IPS-15b (cell line): ENCODE measurements around the gene HSD17B3.

ENCODE experiments used
- H3K27me3 ChIP-seq: one replicate; pipeline ENCODE4 v1.6.1; 2013; ENCODE audit warnings: low read length; ENCODE audit not compliant: control insufficient read depth, insufficient read depth
- H3K36me3 ChIP-seq: one replicate; pipeline ENCODE4 v1.6.1; 2013; ENCODE audit warnings: low read length; ENCODE audit not compliant: control insufficient read depth, insufficient read depth
- H3K4me1 ChIP-seq: one replicate; pipeline ENCODE4 v1.6.1; 2013; ENCODE audit warnings: mild to moderate bottlenecking, low read length; ENCODE audit not compliant: control insufficient read depth, insufficient read depth
- H3K4me3 ChIP-seq: one replicate; pipeline ENCODE4 v1.5.1; 2013; ENCODE audit warnings: low read depth, low read length
- H3K9ac ChIP-seq: one replicate; pipeline ENCODE4 v1.6.1; 2013; ENCODE audit warnings: low read depth, mild to moderate bottlenecking, low read length
- H3K9me3 ChIP-seq: one replicate; pipeline ENCODE4 v1.6.1; 2013; ENCODE audit warnings: mild to moderate bottlenecking, low read length; ENCODE audit not compliant: control insufficient read depth, insufficient read depth

Gene HSD17B3

GRCh38 chr9:96222132-96222531 is 79.8 kb downstream of the HSD17B3 start:
- H3K4me3 ChIP-seq, result no peak overlapping the region
- no peak overlapping the region for H3K9ac ChIP-seq
- H3K27me3 ChIP-seq, result peaks cover 10% of the 10 kb centered on the region
- H3K9me3 ChIP-seq, result no peaks in the 10 kb centered on the region
- H3K4me1 ChIP-seq, result peaks cover 4% of the 10 kb centered on the region
- no peaks in the 10 kb centered on the region for H3K36me3 ChIP-seq

- no peaks in the 10 kb centered on the region for H3K36me3 ChIP-seq
- H3K4me1 ChIP-seq, result peaks cover 6% of the 10 kb centered on the region
- no peak overlapping the region for H3K9ac ChIP-seq
- H3K4me3 ChIP-seq, result no peak overlapping the region
- peaks cover 18% of the 10 kb centered on the region for H3K27me3 ChIP-seq
- no peaks in the 10 kb centered on the region for H3K9me3 ChIP-seq
These were observed 82.1 kb downstream of the HSD17B3 start for GRCh38 chr9:96219900-96220257.

- H3K4me1 ChIP-seq, result peaks cover 6% of the 10 kb centered on the region
These were observed 82.7 kb downstream of the HSD17B3 start for GRCh38 chr9:96219026-96219899.

GRCh38 chr9:96217754-96218693 is 84.0 kb downstream of the HSD17B3 start:
- no peak overlapping the region for H3K9ac ChIP-seq
- peaks cover 6% of the 10 kb centered on the region for H3K4me1 ChIP-seq
- no peaks in the 10 kb centered on the region for H3K36me3 ChIP-seq
- peaks cover 18% of the 10 kb centered on the region for H3K27me3 ChIP-seq
- no peaks in the 10 kb centered on the region for H3K9me3 ChIP-seq
- peak overlapping the region; percentile 43 for H3K4me3 ChIP-seq

More at GRCh38 chr9:96219026-96219899, 82.7 kb downstream of the HSD17B3 start:
- Histone ChIP-seq H3K4me3 (no peak overlapping the region), H3K9me3 (no peaks in the 10 kb centered on the region), H3K9ac (no peak overlapping the region), H3K27me3 (peaks cover 18% of the 10 kb centered on the region), H3K36me3 (no peaks in the 10 kb centered on the region)

- Histone ChIP-seq H3K27me3 (peaks cover 18% of the 10 kb centered on the region), H3K36me3 (no peaks in the 10 kb centered on the region), H3K4me1 (peaks cover 6% of the 10 kb centered on the region), H3K4me3 (no peak overlapping the region), H3K9me3 (no peaks in the 10 kb centered on the region), H3K9ac (no peak overlapping the region)
These were observed 84.7 kb downstream of the HSD17B3 start for GRCh38 chr9:96217294-96217707.

GRCh38 chr9:96216583-96216982 is 85.4 kb downstream of the HSD17B3 start:
- no peaks in the 10 kb centered on the region for H3K9me3 ChIP-seq
- peaks cover 18% of the 10 kb centered on the region for H3K27me3 ChIP-seq
- H3K4me1 ChIP-seq, result peaks cover 6% of the 10 kb centered on the region
- no peak overlapping the region for H3K9ac ChIP-seq
- no peak overlapping the region for H3K4me3 ChIP-seq
- H3K36me3 ChIP-seq, result no peaks in the 10 kb centered on the region

GRCh38 chr9:96215841-96216240 is 86.1 kb downstream of the HSD17B3 start:
- Histone ChIP-seq H3K27me3 (peaks cover 18% of the 10 kb centered on the region), H3K9me3 (no peaks in the 10 kb centered on the region), H3K36me3 (no peaks in the 10 kb centered on the region), H3K4me1 (peaks cover 6% of the 10 kb centered on the region), H3K4me3 (no peak overlapping the region), H3K9ac (no peak overlapping the region)

- Histone ChIP-seq H3K4me1 (peaks cover 6% of the 10 kb centered on the region), H3K9ac (no peak overlapping the region), H3K9me3 (no peaks in the 10 kb centered on the region), H3K36me3 (no peaks in the 10 kb centered on the region), H3K4me3 (no peak overlapping the region), H3K27me3 (peaks cover 18% of the 10 kb centered on the region)
These were observed 87.3 kb downstream of the HSD17B3 start for GRCh38 chr9:96214635-96215034.

- Histone ChIP-seq H3K4me3 (no peak overlapping the region), H3K36me3 (no peaks in the 10 kb centered on the region), H3K9me3 (no peaks in the 10 kb centered on the region), H3K9ac (no peak overlapping the region), H3K27me3 (no peaks in the 10 kb centered on the region), H3K4me1 (no peaks in the 10 kb centered on the region)
These were observed 92.3 kb downstream of the HSD17B3 start for GRCh38 chr9:96209407-96210271.

- Histone ChIP-seq H3K36me3 (no peaks in the 10 kb centered on the region), H3K4me3 (no peak overlapping the region)
These were observed 95.7 kb downstream of the HSD17B3 start for GRCh38 chr9:96206156-96206751.

GRCh38 chr9:96204853-96205252 is 97.1 kb downstream of the HSD17B3 start:
- no peaks in the 10 kb centered on the region for H3K27me3 ChIP-seq
- H3K4me1 ChIP-seq, result peaks cover 8% of the 10 kb centered on the region

More at GRCh38 chr9:96206156-96206751, 95.7 kb downstream of the HSD17B3 start:
- no peak overlapping the region for H3K9ac ChIP-seq
- no peaks in the 10 kb centered on the region for H3K9me3 ChIP-seq
- H3K4me1 ChIP-seq, result peaks cover 4% of the 10 kb centered on the region
- H3K27me3 ChIP-seq, result no peaks in the 10 kb centered on the region

More at GRCh38 chr9:96204853-96205252, 97.1 kb downstream of the HSD17B3 start:
- Histone ChIP-seq H3K4me3 (no peak overlapping the region), H3K9ac (no peak overlapping the region), H3K36me3 (no peaks in the 10 kb centered on the region), H3K9me3 (no peaks in the 10 kb centered on the region)
